Measurements from ENCODE around the gene CTPS1. TPM values are rescaled to one million over a fixed set of nuclear protein-coding genes. Genes with fewer than 3 reads are reported as not detected.

Gene CTPS1
- total RNA-seq, 1 experiment from 2014 or later = 91.9 TPM

DNA sequence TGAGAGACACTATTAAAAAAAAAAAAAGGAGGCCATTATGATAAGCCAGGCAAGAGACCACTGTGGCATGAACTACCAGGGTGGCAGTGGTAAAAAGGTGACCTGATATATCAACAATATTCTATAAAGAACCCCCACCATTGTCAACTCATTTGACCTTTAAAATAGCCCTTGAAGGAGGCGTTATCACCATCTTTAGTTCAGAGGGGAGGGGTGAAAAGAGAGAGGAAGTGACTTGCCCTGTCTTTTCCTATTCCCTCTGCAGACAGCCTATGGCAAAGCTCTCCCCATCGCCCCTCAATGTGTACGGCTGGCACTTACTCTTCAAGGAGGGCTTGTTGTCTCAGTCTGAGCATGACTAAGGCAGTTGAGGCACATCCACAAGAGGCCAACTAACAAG lies 53.8 kb downstream of the CTPS1 start:
- H3K36me3 ChIP-seq (ENCODE audit: low read depth) = peaks cover 8% of the 10 kb centered on the region
- no TSS peak for BruUV-seq (replicated peaks)
- no peak overlapping the region for H3K27ac ChIP-seq
- no peak overlapping the region for H3K4me2 ChIP-seq
- DNase-seq = no peak
- H2AFZ ChIP-seq = no peak overlapping the region
- CTCF ChIA-PET = no interaction called here
- H3K27me3 ChIP-seq (ENCODE audit: insufficient read depth, low read depth) = no peaks in the 10 kb centered on the region
- H3K4me1 ChIP-seq (replicated peaks; ENCODE audit: insufficient read depth) = no peaks in the 10 kb centered on the region
- H3K79me2 ChIP-seq (ENCODE audit: low read depth) = no peaks in the 10 kb centered on the region
- H3K4me3 ChIP-seq = no peak overlapping the region
- POLR2A ChIA-PET (ENCODE audit: unreplicated experiment) = no interaction called here
- intact Hi-C loops (cut with micrococcal nuclease; ENCODE audit: unreplicated experiment) = no loop called here
- H3K9me2 ChIP-seq (ENCODE audit: insufficient read depth) = no peaks in the 10 kb centered on the region
- TF ChIP-seq, protein P1, sequence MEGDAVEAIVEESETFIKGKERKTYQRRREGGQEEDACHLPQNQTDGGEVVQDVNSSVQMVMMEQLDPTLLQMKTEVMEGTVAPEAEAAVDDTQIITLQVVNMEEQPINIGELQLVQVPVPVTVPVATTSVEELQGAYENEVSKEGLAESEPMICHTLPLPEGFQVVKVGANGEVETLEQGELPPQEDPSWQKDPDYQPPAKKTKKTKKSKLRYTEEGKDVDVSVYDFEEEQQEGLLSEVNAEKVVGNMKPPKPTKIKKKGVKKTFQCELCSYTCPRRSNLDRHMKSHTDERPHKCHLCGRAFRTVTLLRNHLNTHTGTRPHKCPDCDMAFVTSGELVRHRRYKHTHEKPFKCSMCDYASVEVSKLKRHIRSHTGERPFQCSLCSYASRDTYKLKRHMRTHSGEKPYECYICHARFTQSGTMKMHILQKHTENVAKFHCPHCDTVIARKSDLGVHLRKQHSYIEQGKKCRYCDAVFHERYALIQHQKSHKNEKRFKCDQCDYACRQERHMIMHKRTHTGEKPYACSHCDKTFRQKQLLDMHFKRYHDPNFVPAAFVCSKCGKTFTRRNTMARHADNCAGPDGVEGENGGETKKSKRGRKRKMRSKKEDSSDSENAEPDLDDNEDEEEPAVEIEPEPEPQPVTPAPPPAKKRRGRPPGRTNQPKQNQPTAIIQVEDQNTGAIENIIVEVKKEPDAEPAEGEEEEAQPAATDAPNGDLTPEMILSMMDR (conservative IDR thresholded peaks at IDR 0.05) = no peak
- TF ChIP-seq EZH2 (IDR thresholded peaks at IDR 0.05; ENCODE audit: low read depth) = no peak
- no peaks in the 10 kb centered on the region for H3K9me3 ChIP-seq (ENCODE audit: insufficient read depth, low read depth)
- no peaks in the 10 kb centered on the region for H3F3A ChIP-seq (ENCODE audit: insufficient read depth, low read depth)
- no peaks in the 10 kb centered on the region for H4K20me1 ChIP-seq (ENCODE audit: insufficient read depth)

DNA sequence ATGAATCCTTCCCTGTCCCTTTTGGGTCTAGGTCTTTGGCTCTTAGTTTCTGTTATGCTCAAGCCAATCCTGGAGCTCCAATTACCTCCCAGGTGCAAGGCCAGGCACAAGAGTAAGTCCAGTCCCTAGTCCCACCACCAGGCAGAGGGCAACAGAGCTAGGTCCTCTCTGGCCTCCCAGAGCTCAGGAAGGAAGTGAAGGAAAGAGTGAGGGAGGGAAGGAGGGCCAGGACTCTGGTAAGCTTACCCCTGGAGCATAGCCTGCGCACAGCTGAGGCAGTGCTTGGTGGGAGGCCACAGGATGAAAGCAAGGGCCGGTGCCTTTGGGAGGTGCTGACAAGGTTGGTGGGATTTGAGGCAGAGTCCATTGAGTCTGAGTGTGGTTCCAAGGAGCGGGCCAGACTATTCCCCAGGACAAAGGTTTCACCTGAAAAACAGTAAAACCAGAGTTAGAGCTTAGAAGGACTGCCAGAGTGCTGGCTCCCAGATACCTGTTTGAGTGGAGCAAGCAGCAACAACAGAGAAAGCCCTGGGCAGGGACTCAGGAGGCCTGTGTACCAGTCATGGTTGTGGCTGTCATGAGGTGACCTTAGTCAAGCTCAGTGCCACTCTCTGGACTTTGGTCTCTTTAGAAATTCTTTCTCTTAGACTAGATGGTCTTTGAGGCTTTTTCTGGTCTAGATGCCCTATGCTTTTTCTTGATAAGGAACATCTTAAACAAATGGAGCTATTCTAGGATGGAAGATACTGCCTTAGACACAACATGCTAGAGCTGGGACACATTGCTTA lies 57.8 kb downstream of the CTPS1 start:
- intact Hi-C loops (cut with micrococcal nuclease; ENCODE audit: unreplicated experiment) = loop anchor here (5.0 kb wide), 1 partner anchor 85 kb away; no protein-coding TSS in a partner anchor
- H3K27ac ChIP-seq = no peak overlapping the region
- no peaks in the 10 kb centered on the region for H3F3A ChIP-seq (ENCODE audit: insufficient read depth, low read depth)
- no peaks in the 10 kb centered on the region for H3K9me3 ChIP-seq (ENCODE audit: insufficient read depth, low read depth)
- peaks cover 3% of the 10 kb centered on the region; the same call in 1 of the 2 replicates for H3K36me3 ChIP-seq (ENCODE audit: low read depth)
- H3K9me2 ChIP-seq (ENCODE audit: insufficient read depth) = no peaks in the 10 kb centered on the region
- no peaks in the 10 kb centered on the region for H3K27me3 ChIP-seq (ENCODE audit: insufficient read depth, low read depth)
- H2AFZ ChIP-seq = no peak overlapping the region
- no peak for DNase-seq
- H3K4me2 ChIP-seq = no peak overlapping the region
- no TSS peak for BruUV-seq (replicated peaks)
- ChIA-PET POLR2A (ENCODE audit: unreplicated experiment) (interaction anchor here (0.7 kb wide), 1 partner anchor 794 kb away, joined by 6 read pairs; no protein-coding TSS in a partner anchor), CTCF (interaction anchor here (0.6 to 0.7 kb wide), 2 partner anchors 9 to 34 kb away, joined by 3 to 4 read pairs; no protein-coding TSS in a partner anchor)
- H3K4me3 ChIP-seq = no peak overlapping the region
- H3K4me1 ChIP-seq (replicated peaks; ENCODE audit: insufficient read depth) = no peaks in the 10 kb centered on the region
- no peak for TF ChIP-seq EZH2 (IDR thresholded peaks at IDR 0.05; ENCODE audit: low read depth)
- no peaks in the 10 kb centered on the region for H3K79me2 ChIP-seq (ENCODE audit: low read depth)
- no peaks in the 10 kb centered on the region for H4K20me1 ChIP-seq (ENCODE audit: insufficient read depth)

DNA sequence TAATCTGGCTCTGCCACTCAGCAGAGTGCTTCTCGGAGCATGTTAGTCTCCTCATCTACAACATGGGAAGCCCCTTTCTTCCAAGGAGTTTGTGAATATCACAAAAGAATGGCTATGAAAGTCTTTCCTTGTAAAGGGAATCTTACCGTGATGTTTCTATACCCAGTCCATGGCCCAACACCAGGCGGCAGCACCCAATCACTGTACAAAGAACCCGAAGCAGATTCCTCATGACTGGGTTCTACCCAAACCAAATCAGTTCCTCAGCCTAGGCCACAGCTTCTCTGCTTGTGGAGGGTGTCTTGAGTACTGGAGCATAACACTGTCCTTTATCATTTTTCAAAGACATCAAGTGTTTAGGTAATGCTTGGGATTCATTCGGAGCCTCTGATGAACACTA lies 58.6 kb downstream of the CTPS1 start:
- CTCF ChIA-PET = no interaction called here
- Histone ChIP-seq H3K4me1 (replicated peaks; ENCODE audit: insufficient read depth) (no peaks in the 10 kb centered on the region), H3K4me2 (no peak overlapping the region), H3K36me3 (ENCODE audit: low read depth) (no peaks in the 10 kb centered on the region; the same call in 1 of the 2 replicates), H3K79me2 (ENCODE audit: low read depth) (no peaks in the 10 kb centered on the region), H3K27ac (no peak overlapping the region), H4K20me1 (ENCODE audit: insufficient read depth) (no peaks in the 10 kb centered on the region), H3K9me3 (ENCODE audit: insufficient read depth, low read depth) (no peaks in the 10 kb centered on the region), H3F3A (ENCODE audit: insufficient read depth, low read depth) (no peaks in the 10 kb centered on the region), H3K4me3 (no peak overlapping the region), H2AFZ (no peak overlapping the region), H3K9me2 (ENCODE audit: insufficient read depth) (no peaks in the 10 kb centered on the region), H3K27me3 (ENCODE audit: insufficient read depth, low read depth) (no peaks in the 10 kb centered on the region)
- DNase-seq = no peak
- intact Hi-C loops (cut with micrococcal nuclease; ENCODE audit: unreplicated experiment) = loop anchor here (5.0 kb wide), 1 partner anchor 84 kb away; no protein-coding TSS in a partner anchor
- POLR2A ChIA-PET (ENCODE audit: unreplicated experiment) = interaction anchor here (0.7 kb wide), 1 partner anchor 795 kb away, joined by 6 read pairs; no protein-coding TSS in a partner anchor
- no TSS peak for BruUV-seq (replicated peaks)
- TF ChIP-seq EZH2 (IDR thresholded peaks at IDR 0.05; ENCODE audit: low read depth) = no peak
- TF ChIP-seq, protein P1 (conservative IDR thresholded peaks at IDR 0.05) = no peak
